Panc1 (cell line): Measurements from ENCODE around the gene CCND3. TPM values are rescaled to one million over a fixed set of nuclear protein-coding genes. Genes with fewer than 3 reads are reported as not detected.
A peak's percentile ranks its signal among the peaks of the same experiment; 100 is the strongest.

Experiments
- ATAC-seq: fragments of 200-7000 bp; cut with Tn5 transposase; 2 replicates; pipeline ENCODE4 v1.9.1; 2020; ENCODE audit warnings: mild to moderate bottlenecking, moderate library complexity
- BruUV-seq: library from RNA; stranded (reverse); fragments of 400-500 nt; replicated peaks from 2 replicates; lab custom pipeline; 2021; lab: Mats Ljungman, UMichigan
- CTCF ChIA-PET: fragments of 300-600 bp; sonication (Branson Sonifier 250); formaldehyde crosslinking; loops from one replicate; lab custom pipeline; 2022; ENCODE audit warnings: antibody characterized with exemption; lab: Charles Lee
- POLR2A ChIA-PET: fragments of 300-600 bp; sonication (Branson Sonifier 250); formaldehyde crosslinking; loops from one replicate; lab custom pipeline; 2022; ENCODE audit warnings: antibody characterized with exemption; lab: Charles Lee
- DNase-seq: peaks from one replicate; pipeline ENCODE4 v3.0.0-alpha.2; 2010; ENCODE audit warnings: low read depth, low spot score
- H3K27ac ChIP-seq: 2 replicates; pipeline ENCODE4 v1.5.1; 2011; ENCODE audit warnings: mild to moderate bottlenecking, low read length, inconsistent platforms
- H3K27me3 ChIP-seq: fragments of 200-500 bp; sonication (Bioruptor generic); 2 replicates; pipeline ENCODE4 v1.6.0; 2014; ENCODE audit warnings: low read length, inconsistent platforms; ENCODE audit not compliant: control insufficient read depth, insufficient read depth
- H3K36me3 ChIP-seq: fragments of 200-500 bp; sonication (Bioruptor generic); 2 replicates; pipeline ENCODE4 v1.5.1; 2014; ENCODE audit warnings: inconsistent platforms, mild to moderate bottlenecking, low read length, moderate library complexity; ENCODE audit not compliant: control insufficient read depth, insufficient read depth
- H3K4me1 ChIP-seq: 2 replicates; pipeline ENCODE4 v1.5.1; 2011; ENCODE audit warnings: inconsistent platforms, mild to moderate bottlenecking, low read length, moderate library complexity; ENCODE audit not compliant: control insufficient read depth, insufficient read depth
- H3K4me3 ChIP-seq, 2 experiments: 2 replicates each; pipeline ENCODE4 v1.5.1; 2011 to 2012; ENCODE audit warnings: low read depth in 2 of 2, low read length in 2 of 2, mild to moderate bottlenecking in 2 of 2, inconsistent platforms in 1 of 2, moderate library complexity in 1 of 2
- H3K9me3 ChIP-seq: fragments of 200-500 bp; sonication (Bioruptor generic); 2 replicates; pipeline ENCODE4 v1.5.1; 2014; ENCODE audit warnings: low read depth, mild to moderate bottlenecking, inconsistent platforms, low read length, moderate library complexity; ENCODE audit not compliant: control insufficient read depth, insufficient read depth
- CTCF ChIP-seq: fragments of 450-650 bp; IDR thresholded peaks from 2 replicates; pipeline ENCODE4 v1.5.1; 2017; ENCODE audit warnings: mild to moderate bottlenecking
- POLR2AphosphoS5 ChIP-seq: IDR thresholded peaks from 2 replicates; pipeline ENCODE4 v1.6.1; 2012; ENCODE audit warnings: mild to moderate bottlenecking, low read depth, low read length, moderate library complexity
- REST ChIP-seq, 2 experiments: IDR thresholded peaks; 2 replicates each; pipeline ENCODE4 v1.6.1; 2011 to 2012; ENCODE audit warnings: low read depth in 2 of 2, control low read depth in 1 of 2, low read length in 1 of 2, mild to moderate bottlenecking in 1 of 2, moderate library complexity in 1 of 2; ENCODE audit not compliant: insufficient read depth in 1 of 2
- SIN3A ChIP-seq: IDR thresholded peaks from 2 replicates; pipeline ENCODE4 v1.6.1; 2012; ENCODE audit warnings: low read depth, mild to moderate bottlenecking, low read length, moderate library complexity, borderline replicate concordance; ENCODE audit not compliant: insufficient read depth
- TCF7L2 ChIP-seq: IDR thresholded peaks from 2 replicates; pipeline ENCODE4 v1.6.1; 2011; ENCODE audit warnings: mild to moderate bottlenecking, low read depth, low read length, inconsistent platforms
- in situ Hi-C: cut with HindIII; loops from 2 replicates; pipeline ENCODE4 v1.10.0; 2016; ENCODE audit warnings: low sequenced_read_pairs, low pct_unique_long_range_greater_than_20kb
- intact Hi-C: fragments of 100-400 bp; cut with micrococcal nuclease; formaldehyde crosslinking; loops from one replicate; pipeline ENCODE4 v1.10.0; 2022; ENCODE audit not compliant: unreplicated experiment
- total RNA-seq: library from RNA; stranded (reverse); gene quantifications from one replicate; pipeline ENCODE4 v1.2.1, GENCODE V29; 2021; ENCODE audit not compliant: unreplicated experiment

The CCND3 gene
- total RNA-seq, 1 experiment from 2014 or later, result 36.8 TPM

GRCh38 chr6:41984623-41985022 lies 43.0 kb upstream of the CCND3 start:
- DNase-seq (no peak), ATAC-seq (no peak)
- H3K36me3 ChIP-seq, result no peaks in the 10 kb centered on the region
- POLR2A ChIA-PET, result no interaction called here
- intact Hi-C loops, result no loop called here
- in situ Hi-C loops, result no loop called here
- TF ChIP-seq CTCF (no peak), SIN3A (no peak), REST (IDR thresholded peaks at IDR 0.05; ENCODE audit: insufficient read depth in 1 of 2, low read depth in 2 of 2, low read length in 1 of 2) (no peak), TCF7L2 (no peak), POLR2AphosphoS5 (no peak)
- CTCF ChIA-PET, result interaction anchor here (0.6 kb wide), 1 partner anchor 10 kb away, joined by 9 read pairs; no protein-coding TSS in a partner anchor
- no peak overlapping the region for H3K27ac ChIP-seq
- H3K4me1 ChIP-seq, result no peaks in the 10 kb centered on the region
- H3K4me3 ChIP-seq, result no peak overlapping the region
- no peaks in the 10 kb centered on the region for H3K9me3 ChIP-seq
- BruUV-seq, result no TSS peak
- no peaks in the 10 kb centered on the region for H3K27me3 ChIP-seq

GRCh38 chr6:41976794-41977484 lies 35.3 kb upstream of the CCND3 start:
- POLR2A ChIA-PET, result no interaction called here
- no peak overlapping the region for H3K4me3 ChIP-seq
- intact Hi-C loops, result no loop called here
- in situ Hi-C loops, result no loop called here
- CTCF ChIA-PET, result no interaction called here
- no peaks in the 10 kb centered on the region for H3K36me3 ChIP-seq
- DNase-seq, result no peak
- peak; percentile 93 for ATAC-seq
- no peaks in the 10 kb centered on the region for H3K27me3 ChIP-seq
- no peak overlapping the region for H3K27ac ChIP-seq
- no TSS peak for BruUV-seq
- no peaks in the 10 kb centered on the region for H3K9me3 ChIP-seq
- TF ChIP-seq SIN3A, result no peak
- TF ChIP-seq POLR2AphosphoS5, result no peak
- TF ChIP-seq TCF7L2, result no peak
- TF ChIP-seq REST (IDR thresholded peaks at IDR 0.05; ENCODE audit: insufficient read depth in 1 of 2, low read depth in 2 of 2, low read length in 1 of 2), result no peak
- TF ChIP-seq CTCF, result no peak
- peaks cover 5% of the 10 kb centered on the region; the same call in 1 of the 2 replicates for H3K4me1 ChIP-seq
